Panc1 (cell line): Measurements from ENCODE around the gene CDKN2B-AS1.

Experiments
- POLR2AphosphoS5 ChIP-seq: IDR thresholded peaks from 2 replicates; pipeline ENCODE4 v1.6.1; 2012; ENCODE audit warnings: mild to moderate bottlenecking, low read depth, low read length, moderate library complexity
- TF ChIP-seq, protein P1 (sequence below): fragments of 450-650 bp; IDR thresholded peaks from 2 replicates; pipeline ENCODE4 v1.5.1; 2017; ENCODE audit warnings: mild to moderate bottlenecking

- TF ChIP-seq POLR2AphosphoS5 = no peak
- TF ChIP-seq, protein P1, sequence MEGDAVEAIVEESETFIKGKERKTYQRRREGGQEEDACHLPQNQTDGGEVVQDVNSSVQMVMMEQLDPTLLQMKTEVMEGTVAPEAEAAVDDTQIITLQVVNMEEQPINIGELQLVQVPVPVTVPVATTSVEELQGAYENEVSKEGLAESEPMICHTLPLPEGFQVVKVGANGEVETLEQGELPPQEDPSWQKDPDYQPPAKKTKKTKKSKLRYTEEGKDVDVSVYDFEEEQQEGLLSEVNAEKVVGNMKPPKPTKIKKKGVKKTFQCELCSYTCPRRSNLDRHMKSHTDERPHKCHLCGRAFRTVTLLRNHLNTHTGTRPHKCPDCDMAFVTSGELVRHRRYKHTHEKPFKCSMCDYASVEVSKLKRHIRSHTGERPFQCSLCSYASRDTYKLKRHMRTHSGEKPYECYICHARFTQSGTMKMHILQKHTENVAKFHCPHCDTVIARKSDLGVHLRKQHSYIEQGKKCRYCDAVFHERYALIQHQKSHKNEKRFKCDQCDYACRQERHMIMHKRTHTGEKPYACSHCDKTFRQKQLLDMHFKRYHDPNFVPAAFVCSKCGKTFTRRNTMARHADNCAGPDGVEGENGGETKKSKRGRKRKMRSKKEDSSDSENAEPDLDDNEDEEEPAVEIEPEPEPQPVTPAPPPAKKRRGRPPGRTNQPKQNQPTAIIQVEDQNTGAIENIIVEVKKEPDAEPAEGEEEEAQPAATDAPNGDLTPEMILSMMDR = no peak
Observed at GRCh38 chr9:22157828-22158227, 163.2 kb downstream of the CDKN2B-AS1 start.
